Measurements from ENCODE around the gene REPS1. TPM values are rescaled to one million over a fixed set of nuclear protein-coding genes. Genes with fewer than 3 reads are reported as not detected.
"Not testable (repeated sequence)": the region's sequence is repeated elsewhere in the genome, so short reads cannot be mapped to it uniquely, and the experiment has no call there.

REPS1 gene
- total RNA-seq, 5 donors from 2014 or later (not counting 1 experiment from before 2014, with no cell fraction given) = 43.6 to 71.3 (median 46.5) TPM

- WGBS (ENCODE audit: insufficient coverage) = no CpG with 5 or more reads among the region's 1 CpG
- CTCF ChIA-PET = no interaction called here
- Mint-ChIP-seq H3K4me3 (no peak overlapping the region), H3K27ac (peak overlapping the region in 1 of 2 donors; percentile 36), H3K36me3 (peaks cover 51% of the 10 kb centered on the region), H3K27me3 (no peaks in the 10 kb centered on the region), H3K9me3 (no peaks in the 10 kb centered on the region), H3K4me1 (peaks cover 30 to 47% (median 46%) of the 10 kb centered on the region in 3 donors)
- no peak overlapping the region for H3K4me3 ChIP-seq (ENCODE audit: control insufficient read depth in 1 of 2, extremely low read depth in 1 of 2, low read length in 1 of 2)
- peaks cover 4 to 11% of the 10 kb centered on the region in 2 experiments for H3K4me1 ChIP-seq (ENCODE audit: control insufficient read depth in 1 of 2, extremely low read depth in 1 of 2, insufficient read depth in 2 of 2, low read length in 2 of 2)
- peak in 3 of 4 experiments; percentile 51 to 72 (median 65) for ATAC-seq (replicated peaks in 1 of 4)
- no peaks in the 10 kb centered on the region for H3K9me3 ChIP-seq
- POLR2A ChIA-PET = interaction anchor here in 1 of 2 donors (0.6 kb wide), 1 partner anchor 13 kb away, joined by 4 read pairs; no protein-coding TSS in a partner anchor
- no peaks in the 10 kb centered on the region for H3K27me3 ChIP-seq (replicated peaks in 1 of 2; ENCODE audit: control insufficient read depth in 2 of 2, extremely low read depth in 1 of 2, insufficient read depth in 2 of 2, low read length in 1 of 2)
- peaks cover 0 to 28% of the 10 kb centered on the region in 2 donors for H3K36me3 ChIP-seq (ENCODE audit: control insufficient read depth in 2 of 2, extremely low read depth in 1 of 2, insufficient read depth in 1 of 2, low read length in 1 of 2)
- H3K27ac ChIP-seq (ENCODE audit: low read length) = no peak overlapping the region
- peak in 16 of 35 experiments; percentile 2 to 59 (median 13) for DNase-seq
Observed at GRCh38 chr6:138944412-138944811, 43.6 kb downstream of the REPS1 start.

- WGBS (ENCODE audit: insufficient coverage) = no CpG with 5 or more reads among the region's 2 CpGs
- Histone ChIP-seq H3K9me3 (no peaks in the 10 kb centered on the region), H3K36me3 (ENCODE audit: control insufficient read depth in 2 of 2, extremely low read depth in 1 of 2, insufficient read depth in 1 of 2, low read length in 1 of 2) (peaks cover 0 to 35% of the 10 kb centered on the region in 2 donors), H3K27me3 (replicated peaks in 1 of 2; ENCODE audit: control insufficient read depth in 2 of 2, extremely low read depth in 1 of 2, insufficient read depth in 2 of 2, low read length in 1 of 2) (no peaks in the 10 kb centered on the region), H3K27ac (ENCODE audit: low read length) (no peak overlapping the region), H3K4me3 (ENCODE audit: control insufficient read depth in 1 of 2, extremely low read depth in 1 of 2, low read length in 1 of 2) (no peak overlapping the region), H3K4me1 (ENCODE audit: control insufficient read depth in 1 of 2, extremely low read depth in 1 of 2, insufficient read depth in 2 of 2, low read length in 2 of 2) (peaks cover 4 to 8% of the 10 kb centered on the region in 2 experiments)
- Mint-ChIP-seq H3K27me3 (no peaks in the 10 kb centered on the region), H3K36me3 (peaks cover 60% of the 10 kb centered on the region), H3K27ac (peak overlapping the region in 1 of 2 donors; percentile 1), H3K9me3 (no peaks in the 10 kb centered on the region), H3K4me3 (no peak overlapping the region), H3K4me1 (peaks cover 18 to 36% (median 35%) of the 10 kb centered on the region in 3 donors)
- ChIA-PET CTCF (interaction anchor here in 1 of 2 donors (0.6 kb wide), 1 partner anchor 12 kb away, joined by 3 read pairs; no protein-coding TSS in a partner anchor), POLR2A (no interaction called here)
- ATAC-seq (replicated peaks in 1 of 4) = no peak
- DNase-seq = no peak
Observed at GRCh38 chr6:138943089-138943625, 44.9 kb downstream of the REPS1 start.

GRCh38 chr6:138936873-138937272, 51.2 kb downstream of the REPS1 start:
- H3K4me3 ChIP-seq (ENCODE audit: control insufficient read depth in 1 of 2, extremely low read depth in 1 of 2, low read length in 1 of 2); ATAC-seq (replicated peaks in 1 of 4); DNase-seq; H3K9me3 Mint-ChIP-seq; H3K4me1 ChIP-seq (ENCODE audit: control insufficient read depth in 1 of 2, extremely low read depth in 1 of 2, insufficient read depth in 2 of 2, low read length in 2 of 2); H3K9me3 ChIP-seq; H3K27me3 ChIP-seq (replicated peaks in 1 of 2; ENCODE audit: control insufficient read depth in 2 of 2, extremely low read depth in 1 of 2, insufficient read depth in 2 of 2, low read length in 1 of 2); H3K27me3 Mint-ChIP-seq; H3K4me1 Mint-ChIP-seq; H3K27ac ChIP-seq (ENCODE audit: low read length); H3K27ac Mint-ChIP-seq; H3K4me3 Mint-ChIP-seq: not testable (repeated sequence)
- H3K36me3 Mint-ChIP-seq = peaks cover 63% of the 10 kb centered on the region
- CTCF ChIA-PET = interaction anchor here (0.6 to 1.0 kb wide), 2 partner anchors 16 to 412 kb away, joined by 3 to 4 read pairs; no protein-coding TSS in a partner anchor
- WGBS (ENCODE audit: insufficient coverage) = no CpG with 5 or more reads among the region's 1 CpG
- POLR2A ChIA-PET = interaction anchor here in 1 of 2 donors (0.6 kb wide), 1 partner anchor 571 kb away, joined by 3 read pairs; no protein-coding TSS in a partner anchor
- peaks cover 0 to 37% of the 10 kb centered on the region in 2 donors for H3K36me3 ChIP-seq (ENCODE audit: control insufficient read depth in 2 of 2, extremely low read depth in 1 of 2, insufficient read depth in 1 of 2, low read length in 1 of 2)

- Mint-ChIP-seq H3K27me3 (no peaks in the 10 kb centered on the region), H3K9me3 (peaks cover 0 to under 1% (median under 1%) of the 10 kb centered on the region in 3 donors), H3K4me1 (peaks cover 0 to 15% (median 13%) of the 10 kb centered on the region in 3 donors), H3K27ac (peak overlapping the region in 1 of 2 donors; percentile 76), H3K4me3 (no peak overlapping the region), H3K36me3 (peaks cover 43% of the 10 kb centered on the region)
- peaks cover 0 to 27% of the 10 kb centered on the region in 2 donors for H3K36me3 ChIP-seq (ENCODE audit: control insufficient read depth in 2 of 2, extremely low read depth in 1 of 2, insufficient read depth in 1 of 2, low read length in 1 of 2)
- H3K4me3 ChIP-seq (ENCODE audit: control insufficient read depth in 1 of 2, extremely low read depth in 1 of 2, low read length in 1 of 2) = no peak overlapping the region
- H3K27me3 ChIP-seq (replicated peaks in 1 of 2; ENCODE audit: control insufficient read depth in 2 of 2, extremely low read depth in 1 of 2, insufficient read depth in 2 of 2, low read length in 1 of 2) = no peaks in the 10 kb centered on the region
- ChIA-PET POLR2A (no interaction called here), CTCF (interaction anchor here in 1 of 2 donors (1.1 kb wide), 1 partner anchor 38 kb away, joined by 5 read pairs; no protein-coding TSS in a partner anchor)
- H3K9me3 ChIP-seq = no peaks in the 10 kb centered on the region
- no CpG with 5 or more reads among the region's 1 CpG for WGBS (ENCODE audit: insufficient coverage)
- no peak for DNase-seq
- ATAC-seq (replicated peaks in 1 of 4) = no peak
- no peak overlapping the region for H3K27ac ChIP-seq (ENCODE audit: low read length)
- no peaks in the 10 kb centered on the region for H3K4me1 ChIP-seq (ENCODE audit: control insufficient read depth in 1 of 2, extremely low read depth in 1 of 2, insufficient read depth in 2 of 2, low read length in 2 of 2)
Observed at GRCh38 chr6:138931660-138932059, 56.4 kb downstream of the REPS1 start.

- ATAC-seq (replicated peaks in 1 of 4) (no peak), DNase-seq (no peak)
- no CpG with 5 or more reads among the region's 3 CpGs for WGBS (ENCODE audit: insufficient coverage)
- no peaks in the 10 kb centered on the region for H3K27me3 ChIP-seq (replicated peaks in 1 of 2; ENCODE audit: control insufficient read depth in 2 of 2, extremely low read depth in 1 of 2, insufficient read depth in 2 of 2, low read length in 1 of 2)
- CTCF ChIA-PET = no interaction called here
- POLR2A ChIA-PET = no interaction called here
- Mint-ChIP-seq H3K4me3 (no peak overlapping the region), H3K27ac (no peak overlapping the region), H3K36me3 (peaks cover 29% of the 10 kb centered on the region), H3K27me3 (no peaks in the 10 kb centered on the region), H3K9me3 (no peaks in the 10 kb centered on the region), H3K4me1 (peaks cover 0 to 5% (median 2%) of the 10 kb centered on the region in 3 donors)
- no peak overlapping the region for H3K27ac ChIP-seq (ENCODE audit: low read length)
- H3K36me3 ChIP-seq (ENCODE audit: control insufficient read depth in 2 of 2, extremely low read depth in 1 of 2, insufficient read depth in 1 of 2, low read length in 1 of 2) = peaks cover 0 to 30% of the 10 kb centered on the region in 2 donors
- no peaks in the 10 kb centered on the region for H3K4me1 ChIP-seq (ENCODE audit: control insufficient read depth in 1 of 2, extremely low read depth in 1 of 2, insufficient read depth in 2 of 2, low read length in 2 of 2)
- no peaks in the 10 kb centered on the region for H3K9me3 ChIP-seq
- H3K4me3 ChIP-seq (ENCODE audit: control insufficient read depth in 1 of 2, extremely low read depth in 1 of 2, low read length in 1 of 2) = no peak overlapping the region
Observed at GRCh38 chr6:138926579-138926978, 61.5 kb downstream of the REPS1 start.

GRCh38 chr6:138925806-138926205, 62.2 kb downstream of the REPS1 start:
- Mint-ChIP-seq H3K4me1 (peaks cover 0 to 2% (median 0%) of the 10 kb centered on the region in 3 donors), H3K36me3 (peaks cover 24% of the 10 kb centered on the region), H3K27me3 (no peaks in the 10 kb centered on the region), H3K4me3 (no peak overlapping the region), H3K9me3 (no peaks in the 10 kb centered on the region), H3K27ac (no peak overlapping the region)
- CTCF ChIA-PET = no interaction called here
- POLR2A ChIA-PET = no interaction called here
- H3K4me1 ChIP-seq (ENCODE audit: control insufficient read depth in 1 of 2, extremely low read depth in 1 of 2, insufficient read depth in 2 of 2, low read length in 2 of 2) = no peaks in the 10 kb centered on the region
- no peaks in the 10 kb centered on the region for H3K27me3 ChIP-seq (replicated peaks in 1 of 2; ENCODE audit: control insufficient read depth in 2 of 2, extremely low read depth in 1 of 2, insufficient read depth in 2 of 2, low read length in 1 of 2)
- peaks cover 0 to 32% of the 10 kb centered on the region in 2 donors for H3K36me3 ChIP-seq (ENCODE audit: control insufficient read depth in 2 of 2, extremely low read depth in 1 of 2, insufficient read depth in 1 of 2, low read length in 1 of 2)
- no peaks in the 10 kb centered on the region for H3K9me3 ChIP-seq
- ATAC-seq (replicated peaks in 1 of 4) (no peak), DNase-seq (no peak)
- WGBS (ENCODE audit: insufficient coverage) = no CpG with 5 or more reads among the region's 2 CpGs
- no peak overlapping the region for H3K4me3 ChIP-seq (ENCODE audit: control insufficient read depth in 1 of 2, extremely low read depth in 1 of 2, low read length in 1 of 2)
- H3K27ac ChIP-seq (ENCODE audit: low read length) = no peak overlapping the region

Data from T-cell (primary cell).